SHP77 treated with DMSO at 0.1 percent for 48 hours (cell line): Measurements from ENCODE around the gene ZNF544.
"Not testable (repeated sequence)": the region's sequence is repeated elsewhere in the genome, so short reads cannot be mapped to it uniquely, and the experiment has no call there.

ENCODE experiments used
- DNase-seq: peaks from one replicate; lab custom pipeline; 2025; lab: John Stamatoyannopoulos, UW

The ZNF544 gene

GRCh38 chr19:58252102-58252685, 23.5 kb downstream of the ZNF544 start:
- DNase-seq = no peak

GRCh38 chr19:58258259-58258658, 29.5 kb downstream of the ZNF544 start:
- not testable (repeated sequence) for DNase-seq

DNA sequence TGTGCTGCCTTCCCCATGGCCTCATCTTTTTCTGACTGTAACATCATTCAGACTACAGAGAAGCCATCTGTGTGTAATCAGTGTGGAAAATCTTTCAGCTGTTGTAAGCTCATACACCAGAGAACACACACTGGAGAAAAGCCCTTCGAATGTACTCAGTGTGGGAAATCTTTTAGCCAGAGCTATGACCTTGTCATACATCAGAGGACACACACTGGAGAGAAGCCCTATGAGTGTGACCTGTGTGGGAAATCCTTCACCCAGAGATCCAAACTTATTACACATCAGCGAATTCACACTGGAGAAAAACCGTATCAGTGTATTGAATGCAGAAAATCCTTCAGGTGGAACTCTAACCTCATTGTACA, 32.9 kb downstream of the ZNF544 start:
- no peak for DNase-seq

DNA sequence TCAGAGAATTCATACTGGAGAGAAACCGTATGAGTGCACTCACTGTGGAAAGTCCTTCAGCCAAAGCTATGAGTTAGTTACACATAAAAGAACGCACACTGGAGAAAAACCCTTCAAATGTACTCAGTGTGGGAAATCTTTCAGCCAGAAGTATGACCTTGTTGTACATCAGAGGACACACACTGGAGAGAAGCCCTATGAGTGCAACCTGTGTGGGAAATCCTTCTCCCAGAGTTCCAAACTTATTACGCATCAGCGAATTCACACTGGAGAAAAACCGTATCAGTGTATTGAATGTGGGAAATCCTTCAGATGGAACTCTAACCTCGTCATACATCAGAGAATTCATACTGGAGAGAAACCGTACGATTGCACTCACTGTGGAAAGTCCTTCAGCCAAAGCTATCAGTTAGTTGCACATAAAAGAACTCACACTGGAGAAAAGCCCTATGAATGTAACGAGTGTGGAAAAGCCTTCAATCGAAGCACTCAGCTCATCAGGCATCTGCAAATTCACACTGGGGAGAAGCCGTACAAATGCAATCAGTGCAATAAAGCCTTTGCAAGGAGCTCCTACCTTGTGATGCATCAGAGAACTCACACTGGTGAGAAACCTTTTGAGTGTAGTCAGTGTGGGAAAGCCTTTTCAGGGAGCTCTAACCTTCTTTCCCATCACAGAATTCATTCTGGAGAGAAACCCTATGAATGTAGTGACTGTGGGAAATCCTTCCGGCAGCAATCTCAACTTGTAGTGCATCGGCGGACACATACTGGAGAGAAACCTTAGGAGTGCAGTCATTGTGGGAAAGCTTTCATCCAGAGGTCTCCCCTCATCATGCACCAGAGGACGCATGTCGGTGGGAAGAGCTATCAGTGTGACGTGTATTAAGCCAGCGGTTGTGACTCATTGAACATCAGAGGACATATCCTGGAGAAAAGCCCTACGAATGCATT, 33.5 kb downstream of the ZNF544 start:
- no peak for DNase-seq

GRCh38 chr19:58262922-58263296, 34.2 kb downstream of the ZNF544 start:
- no peak for DNase-seq

GRCh38 chr19:58265100-58265499, 36.4 kb downstream of the ZNF544 start:
- DNase-seq = no peak

GRCh38 chr19:58268344-58268743, 39.6 kb downstream of the ZNF544 start:
- no peak for DNase-seq

DNA sequence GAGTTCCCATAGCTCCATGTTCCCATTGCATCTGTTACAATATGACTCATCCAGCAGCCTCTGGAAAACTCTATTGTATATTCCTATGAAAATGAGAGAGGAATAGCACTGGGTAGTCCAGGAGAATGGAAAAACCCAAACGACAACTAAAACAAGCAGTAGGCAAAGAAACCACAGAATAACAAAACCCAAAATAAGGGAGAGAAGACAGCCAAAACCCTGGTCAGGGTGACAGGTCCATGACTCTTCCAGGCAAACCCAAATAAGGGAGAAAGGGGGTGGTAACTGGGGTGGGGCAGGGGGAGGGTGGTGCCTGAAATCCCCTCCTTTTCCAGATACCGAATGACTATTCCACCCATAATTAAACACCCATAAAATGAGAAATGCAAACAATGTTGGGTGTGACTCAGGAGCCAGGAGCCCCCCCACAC, 46.1 kb downstream of the ZNF544 start:
- no peak for DNase-seq

GRCh38 chr19:58275564-58275963, 46.9 kb downstream of the ZNF544 start:
- no peak for DNase-seq

GRCh38 chr19:58277197-58277596, 48.5 kb downstream of the ZNF544 start:
- no peak for DNase-seq

GRCh38 chr19:58277748-58278540, 49.2 kb downstream of the ZNF544 start:
- no peak for DNase-seq

GRCh38 chr19:58278541-58279041, 49.9 kb downstream of the ZNF544 start, which contains the start of gene ZNF8:
Gene ZNF8, plus strand, starts transcription at chr19:58278955. Its CDS starts 127 bp downstream, at chr19:58279082.
- DNase-seq = peak; percentile 95

- no peak for DNase-seq
These were observed 50.6 kb downstream of the ZNF544 start for GRCh38 chr19:58279042-58279924.

DNA sequence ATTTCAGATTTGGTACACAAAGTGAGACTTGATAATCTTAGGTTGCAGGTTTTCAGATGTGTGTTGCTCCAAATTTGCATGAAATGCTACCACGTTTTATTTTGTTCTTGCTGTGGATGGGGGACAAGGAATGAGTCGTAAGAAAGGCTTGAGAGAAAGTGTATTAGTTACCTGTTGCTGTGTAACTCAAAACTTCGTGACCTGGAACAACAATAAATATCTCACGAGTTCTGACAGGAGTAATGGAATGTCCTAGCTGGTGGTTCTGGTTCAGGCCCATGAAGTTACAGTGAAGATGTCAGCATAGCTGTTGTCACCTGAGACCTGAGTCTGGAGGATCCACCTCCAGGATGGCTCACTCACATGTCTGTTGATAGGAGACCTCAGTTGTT, 51.2 kb downstream of the ZNF544 start:
- no peak for DNase-seq

DNA sequence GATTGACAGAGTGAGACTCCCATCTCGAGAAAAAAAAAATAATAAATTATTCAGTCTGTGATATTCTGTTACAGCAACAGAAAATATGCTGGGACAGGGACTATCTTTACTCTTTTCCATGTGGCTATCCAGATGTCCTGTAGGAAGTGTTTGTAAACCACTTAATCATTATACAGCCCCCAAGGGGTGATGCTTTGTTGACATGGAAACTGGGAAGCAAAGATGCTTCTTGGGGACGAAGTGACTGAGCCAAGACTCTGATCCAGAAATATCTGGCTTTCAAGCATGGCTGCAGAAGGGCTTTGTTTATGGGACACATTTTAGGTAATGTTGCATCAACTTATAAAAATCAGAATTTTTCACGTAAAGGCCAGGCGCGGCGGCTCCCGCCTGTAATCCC, 55.5 kb downstream of the ZNF544 start:
- no peak for DNase-seq

GRCh38 chr19:58291943-58292342, 63.2 kb downstream of the ZNF544 start:
- no peak for DNase-seq

DNA sequence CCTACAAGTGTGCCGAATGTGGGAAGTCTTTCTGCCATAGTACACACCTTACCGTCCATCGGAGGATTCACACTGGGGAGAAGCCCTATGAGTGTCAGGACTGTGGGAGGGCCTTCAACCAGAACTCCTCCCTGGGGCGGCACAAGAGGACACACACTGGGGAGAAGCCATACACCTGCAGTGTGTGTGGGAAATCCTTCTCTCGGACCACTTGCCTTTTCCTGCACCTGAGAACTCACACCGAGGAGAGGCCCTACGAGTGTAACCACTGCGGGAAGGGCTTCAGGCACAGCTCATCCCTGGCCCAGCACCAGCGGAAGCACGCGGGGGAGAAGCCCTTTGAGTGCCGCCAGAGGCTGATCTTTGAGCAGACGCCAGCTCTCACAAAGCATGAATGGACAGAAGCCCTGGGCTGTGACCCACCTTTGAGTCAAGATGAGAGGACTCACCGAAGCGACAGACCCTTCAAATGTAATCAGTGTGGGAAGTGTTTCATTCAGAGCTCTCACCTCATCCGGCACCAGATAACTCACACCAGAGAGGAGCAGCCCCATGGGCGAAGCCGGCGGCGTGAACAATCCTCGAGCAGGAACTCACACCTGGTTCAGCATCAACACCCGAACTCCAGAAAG, 66.1 kb downstream of the ZNF544 start:
- DNase-seq = no peak

DNA sequence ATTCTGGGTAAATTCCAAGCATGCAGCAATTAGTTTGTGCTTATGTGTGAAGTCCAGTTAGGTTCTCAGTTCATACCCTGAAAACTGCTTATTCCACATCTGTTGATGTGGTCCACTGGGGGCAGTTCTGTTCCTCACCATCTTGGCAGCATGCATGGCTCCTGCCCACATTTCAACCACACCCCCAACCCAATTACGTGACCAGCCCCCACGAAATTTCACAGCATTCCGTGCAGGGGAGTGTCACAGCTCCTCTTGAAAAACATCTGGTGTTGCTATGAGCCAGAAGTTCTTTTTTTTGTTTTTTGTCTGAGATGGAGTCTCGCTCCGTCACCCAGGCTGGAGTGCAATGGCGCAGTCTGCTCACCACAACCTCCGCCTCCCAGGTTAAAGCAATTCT, 67.4 kb downstream of the ZNF544 start:
- no peak for DNase-seq

GRCh38 chr19:58300620-58301019, 71.9 kb downstream of the ZNF544 start:
- no peak for DNase-seq

DNA sequence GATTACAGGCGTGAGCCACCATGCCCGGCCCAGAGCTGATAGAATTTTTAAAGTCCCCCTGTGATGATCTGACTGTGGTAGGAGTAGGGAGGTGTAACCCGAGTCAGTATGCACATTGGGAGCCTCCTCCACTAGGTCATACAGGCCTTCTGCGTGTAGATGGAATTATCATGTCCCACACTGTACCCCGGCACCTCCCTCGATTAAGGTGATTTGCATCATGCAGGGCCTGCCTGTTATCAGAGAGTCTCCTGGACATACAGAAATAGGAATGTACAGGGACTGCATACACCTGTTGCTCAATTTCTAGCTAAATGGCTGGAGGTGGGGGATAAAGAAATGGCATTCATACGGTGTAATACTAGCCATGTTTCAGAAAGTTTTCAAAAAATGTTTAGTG, 75.5 kb downstream of the ZNF544 start:
- DNase-seq = no peak

DNA sequence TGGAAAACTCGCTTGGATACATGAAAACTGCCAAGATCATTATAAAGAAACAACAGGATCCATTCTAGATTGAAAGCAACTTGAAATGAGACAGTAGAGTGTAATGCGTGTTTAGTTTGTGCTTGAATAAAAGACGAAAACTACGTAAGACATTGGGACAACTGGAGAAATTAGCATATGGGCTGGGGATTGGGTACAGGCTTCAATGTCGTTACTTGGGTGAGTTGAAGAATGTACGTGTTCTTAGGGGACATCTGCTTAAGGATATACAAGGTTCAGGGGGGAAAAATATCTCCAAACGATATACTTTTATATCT, 76.0 kb downstream of the ZNF544 start:
- DNase-seq = no peak
